ENCODE data around the gene SCAMP4.

The SCAMP4 gene, protein sequence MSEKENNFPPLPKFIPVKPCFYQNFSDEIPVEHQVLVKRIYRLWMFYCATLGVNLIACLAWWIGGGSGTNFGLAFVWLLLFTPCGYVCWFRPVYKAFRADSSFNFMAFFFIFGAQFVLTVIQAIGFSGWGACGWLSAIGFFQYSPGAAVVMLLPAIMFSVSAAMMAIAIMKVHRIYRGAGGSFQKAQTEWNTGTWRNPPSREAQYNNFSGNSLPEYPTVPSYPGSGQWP

GRCh38 chr19:1905110-1905862 is at the start of gene SCAMP4, which contains the start of gene ADAT3:
Gene SCAMP4 (plus strand): TSS chr19:1905399. CDS start chr19:1915020, 9,621 bp downstream.
Gene ADAT3 (plus strand): TSS chr19:1905399. CDS start chr19:1912048, 6,649 bp downstream.
- H3K36me3 Mint-ChIP-seq (ENCODE audit: low read depth) = peaks cover 3% of the 10 kb centered on the region
- peak within 1 kb of the TSS; percentile 90 for H3K4me3 Mint-ChIP-seq
- no peaks in the 10 kb centered on the region for H3K27me3 Mint-ChIP-seq (ENCODE audit: low read depth, poor library complexity)
- peaks cover 22% of the 10 kb centered on the region for H3K4me1 Mint-ChIP-seq
- TF ChIP-seq CTCF (IDR thresholded peaks at IDR 0.05) = no peak
- peak; percentile 98 for DNase-seq
- peak within 1 kb of the TSS; percentile 89 for H3K27ac Mint-ChIP-seq
- no peaks in the 10 kb centered on the region for H3K9me3 Mint-ChIP-seq

DNA sequence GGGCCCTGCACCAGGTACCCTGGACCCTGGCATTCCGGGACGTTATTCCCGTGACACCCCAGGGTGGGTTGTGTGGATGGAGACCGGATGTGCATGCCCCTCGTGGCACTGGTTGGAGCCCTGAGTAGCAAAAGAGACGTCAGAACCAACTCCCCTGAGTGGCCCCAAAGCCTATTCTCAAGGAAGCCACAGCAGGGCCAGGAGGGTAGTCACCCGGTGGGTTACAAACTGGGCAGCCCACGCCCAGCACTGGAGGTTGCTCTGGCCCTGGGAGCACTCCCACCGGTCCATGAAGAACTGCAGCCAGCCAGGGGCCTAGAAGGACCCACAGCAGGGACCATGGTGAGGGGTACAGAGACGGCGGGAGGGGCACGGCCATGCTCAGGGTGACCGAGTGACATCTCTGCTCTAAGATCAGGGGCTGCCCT is 49.4 kb upstream of the SCAMP4 start:
- Mint-ChIP-seq H3K4me1 (peaks cover 43% of the 10 kb centered on the region), H3K9me3 (no peaks in the 10 kb centered on the region), H3K36me3 (ENCODE audit: low read depth) (no peaks in the 10 kb centered on the region), H3K27me3 (ENCODE audit: low read depth, poor library complexity) (peaks cover 25% of the 10 kb centered on the region), H3K4me3 (no peak overlapping the region), H3K27ac (no peak overlapping the region)
- no peak for TF ChIP-seq CTCF (IDR thresholded peaks at IDR 0.05)
- DNase-seq = no peak

DNA sequence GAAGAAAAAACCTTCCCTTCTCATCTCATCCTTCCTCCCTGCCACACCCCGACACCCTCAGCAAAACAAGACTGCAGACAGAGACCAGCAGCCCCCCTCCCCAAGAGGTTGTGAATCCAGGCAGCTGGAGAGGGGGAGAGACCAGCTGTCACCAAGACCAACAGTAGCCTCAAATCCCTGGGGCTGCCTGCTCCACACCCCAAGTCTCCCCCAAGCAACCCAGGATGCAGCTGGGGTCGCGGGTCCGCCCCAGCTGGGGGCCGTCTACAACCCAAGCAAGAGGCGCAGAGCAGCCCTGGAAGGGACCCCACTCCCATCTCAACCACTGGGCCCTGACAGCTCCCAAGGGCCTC is 48.9 kb upstream of the SCAMP4 start:
- Mint-ChIP-seq H3K9me3 (no peaks in the 10 kb centered on the region), H3K36me3 (ENCODE audit: low read depth) (no peaks in the 10 kb centered on the region), H3K4me1 (peaks cover 42% of the 10 kb centered on the region), H3K27me3 (ENCODE audit: low read depth, poor library complexity) (peaks cover 30% of the 10 kb centered on the region), H3K27ac (no peak overlapping the region), H3K4me3 (peak overlapping the region; percentile 49)
- no peak for DNase-seq
- TF ChIP-seq CTCF (IDR thresholded peaks at IDR 0.05) = no peak

GRCh38 chr19:1856698-1857603 is 48.2 kb upstream of the SCAMP4 start:
- DNase-seq = peak; percentile 72
- TF ChIP-seq CTCF (IDR thresholded peaks at IDR 0.05) = no peak
- Mint-ChIP-seq H3K36me3 (ENCODE audit: low read depth) (no peaks in the 10 kb centered on the region), H3K27ac (no peak overlapping the region), H3K4me3 (peak overlapping the region; percentile 49), H3K4me1 (peaks cover 48% of the 10 kb centered on the region), H3K27me3 (ENCODE audit: low read depth, poor library complexity) (peaks cover 36% of the 10 kb centered on the region), H3K9me3 (no peaks in the 10 kb centered on the region)

DNA sequence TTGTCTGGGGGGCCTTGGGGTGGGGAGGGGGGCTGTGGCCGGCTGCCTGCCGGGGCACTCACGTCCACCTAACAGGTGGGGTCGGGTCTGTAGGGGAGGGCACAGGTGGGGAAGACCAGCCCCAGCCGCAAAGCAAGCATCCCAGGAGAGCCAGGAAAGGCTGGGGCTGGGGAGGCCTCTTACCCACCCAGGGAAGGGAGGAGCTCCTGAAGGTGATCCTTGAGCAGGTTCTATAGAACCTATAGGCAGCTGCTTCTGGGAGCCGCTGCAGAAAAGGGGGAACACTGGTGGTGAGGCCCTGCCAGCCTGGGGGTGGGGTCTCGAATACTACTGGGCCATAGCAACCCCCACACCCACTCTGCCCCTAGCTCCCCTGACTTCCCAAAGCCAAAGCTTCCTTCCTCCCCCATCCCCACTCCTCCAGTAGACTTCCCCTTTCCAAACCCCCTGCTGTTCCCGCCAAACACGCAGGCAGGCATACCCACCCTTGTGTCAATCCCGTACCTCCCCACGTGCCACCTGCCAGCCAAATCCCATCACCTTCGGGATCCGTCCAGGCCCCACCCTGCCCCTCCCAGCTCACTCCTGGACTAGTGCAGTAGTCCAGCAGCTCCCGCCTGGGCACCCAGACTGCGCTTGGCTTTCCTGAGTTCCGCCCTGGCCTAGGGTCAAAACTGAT is 47.4 kb upstream of the SCAMP4 start:
- no peak overlapping the region for H3K27ac Mint-ChIP-seq
- no peak overlapping the region for H3K4me3 Mint-ChIP-seq
- peaks cover 49% of the 10 kb centered on the region for H3K4me1 Mint-ChIP-seq

More for the DNA sequence above, 47.4 kb upstream of the SCAMP4 start:
- no peak for DNase-seq
- Mint-ChIP-seq H3K36me3 (ENCODE audit: low read depth) (no peaks in the 10 kb centered on the region), H3K27me3 (ENCODE audit: low read depth, poor library complexity) (peaks cover 44% of the 10 kb centered on the region), H3K9me3 (no peaks in the 10 kb centered on the region)
- no peak for TF ChIP-seq CTCF (IDR thresholded peaks at IDR 0.05)
